BLaER1 treated with 17β-estradiol and CSF1 and Interleukin-3, amounts not matched to agents 10 nM and 100 nM (cell line): ENCODE results near the gene NFILZ.
A peak's percentile ranks its signal among the peaks of the same experiment; 100 is the strongest.

Experiments
- H3K27ac ChIP-seq, 11 experiments: shearing (Covaris generic); formaldehyde crosslinking; 2 replicates each; pipeline ENCODE4 v1.8.1; 2022
- H3K27me3 ChIP-seq, 11 experiments: shearing (Covaris generic); formaldehyde crosslinking; 2 replicates each; pipeline ENCODE4 v1.8.1; 2022
- H3K36me3 ChIP-seq, 11 experiments: shearing (Covaris generic); formaldehyde crosslinking; 2 replicates each; pipeline ENCODE4 v1.8.1; 2022
- H3K4me1 ChIP-seq, 10 experiments: shearing (Covaris generic); formaldehyde crosslinking; 2 replicates each; pipeline ENCODE4 v1.8.1; 2022
- H3K4me2 ChIP-seq, 11 experiments: shearing (Covaris generic); formaldehyde crosslinking; 2 replicates each; pipeline ENCODE4 v1.8.1; 2022
- H3K4me3 ChIP-seq, 10 experiments: shearing (Covaris generic); formaldehyde crosslinking; 2 replicates each; pipeline ENCODE4 v1.8.1; 2022
- H3K9ac ChIP-seq, 11 experiments: shearing (Covaris generic); formaldehyde crosslinking; 2 replicates each; pipeline ENCODE4 v1.8.1; 2022
- H3K9me3 ChIP-seq, 11 experiments: shearing (Covaris generic); formaldehyde crosslinking; replicated peaks in 1 of 11; 2 replicates each; pipeline ENCODE4 v1.8.1; 2022
- H4K20me1 ChIP-seq, 11 experiments: shearing (Covaris generic); formaldehyde crosslinking; 2 replicates each; pipeline ENCODE4 v1.8.1; 2022
- Cebpa-rat ChIP-seq, 11 experiments: shearing (Covaris generic); IDR thresholded peaks; 2 replicates each; pipeline ENCODE4 v1.8.1; 2022

The NFILZ gene, protein sequence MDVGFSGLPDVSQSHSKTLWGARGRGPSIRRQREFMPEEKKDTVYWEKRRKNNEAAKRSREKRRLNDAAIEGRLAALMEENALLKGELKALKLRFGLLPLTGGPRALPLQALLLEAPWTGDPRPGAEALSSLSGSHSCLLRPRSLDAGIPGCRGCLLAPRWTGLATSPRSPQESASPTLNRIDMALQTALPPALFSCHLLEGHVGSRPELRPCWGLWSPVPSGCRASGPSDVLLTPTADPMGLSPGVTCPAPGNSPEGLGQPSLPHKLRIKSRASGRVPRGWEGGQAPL

DNA sequence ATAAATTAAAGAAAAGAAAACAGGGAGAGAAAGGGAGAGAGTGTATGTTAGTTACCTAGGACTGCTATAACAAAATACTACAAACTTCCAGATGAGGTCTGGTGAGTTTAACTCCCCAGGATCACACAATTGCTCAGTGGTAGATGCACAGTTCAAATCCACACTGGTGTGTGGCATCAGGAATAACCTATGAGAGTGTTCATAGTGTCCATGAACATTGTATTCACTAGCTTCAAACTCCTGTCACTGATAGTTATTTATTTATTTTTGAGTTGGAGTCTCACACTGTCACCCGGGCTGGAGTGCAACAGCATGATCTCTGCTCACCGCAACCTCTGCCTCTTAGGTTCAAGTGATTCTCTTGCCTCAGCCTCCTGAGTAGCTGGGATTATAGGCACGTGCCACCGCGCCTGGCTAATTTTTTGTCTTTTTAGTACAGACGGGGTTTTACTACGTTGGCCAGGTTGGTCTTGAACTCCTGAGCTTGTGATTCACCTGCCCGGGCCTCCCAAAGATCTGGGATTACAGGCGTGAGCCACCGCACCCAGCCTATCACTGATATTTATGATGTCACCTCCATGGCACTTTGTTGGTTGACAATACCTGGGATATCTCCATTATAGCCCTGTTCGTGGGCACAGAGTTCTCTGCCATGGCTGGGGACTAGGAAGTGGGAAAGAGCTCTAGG is at the start of gene NFILZ:
Gene NFILZ, plus strand, starts transcription at position 638 of the 688 bp plus-strand sequence. CDS start 46,133 bp downstream, outside the sequence.
- Histone ChIP-seq H3K4me1 (peaks cover 0 to 12% (median 10%) of the 10 kb centered on the region in 10 experiments; a peak in 12 of 20 replicates), H3K27ac (no peak within 1 kb of the TSS), H4K20me1 (no peaks in the 10 kb centered on the region; a peak in 1 of 22 replicates), H3K9me3 (peaks cover 0 to 4% (median 0%) of the 10 kb centered on the region in 11 experiments; a peak in 2 of 22 replicates), H3K4me3 (no peak within 1 kb of the TSS), H3K36me3 (no peaks in the 10 kb centered on the region), H3K9ac (no peak within 1 kb of the TSS; a peak in 1 of 22 replicates), H3K27me3 (no peaks in the 10 kb centered on the region), H3K4me2 (no peak within 1 kb of the TSS; a peak in 1 of 22 replicates)
- TF ChIP-seq Cebpa-rat (IDR thresholded peaks at IDR 0.05), result no peak

DNA sequence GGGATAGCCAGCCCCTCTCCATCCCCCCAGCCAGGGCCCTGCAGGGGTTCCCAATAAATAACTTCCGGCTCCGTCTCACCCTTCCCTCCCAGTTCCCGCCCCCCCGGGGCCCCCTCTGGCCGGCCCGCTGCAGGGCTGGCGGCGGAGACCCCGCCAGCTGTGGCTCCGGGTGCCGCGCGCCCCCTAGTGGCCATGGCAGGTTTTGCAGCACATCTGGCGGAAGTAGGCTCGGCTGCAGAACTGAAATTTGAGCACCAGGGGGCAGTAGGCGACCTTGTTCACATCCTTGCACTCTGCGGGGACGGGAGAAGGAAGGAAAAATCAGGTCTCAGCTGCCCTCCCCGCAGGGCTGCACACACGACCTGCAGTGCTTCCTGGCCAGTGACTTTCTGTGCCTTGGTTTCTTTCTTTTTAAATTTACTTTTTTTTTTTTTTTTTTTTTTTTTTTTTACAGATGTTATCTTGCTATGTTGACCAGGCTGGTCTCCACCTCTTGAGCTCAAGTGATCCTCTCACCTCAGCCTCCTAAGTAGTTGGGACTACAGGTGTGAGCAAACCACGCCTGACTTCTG is 49.6 kb upstream of the NFILZ start:
- Histone ChIP-seq H3K4me2 (peak overlapping the region; percentile 58 to 99 (median 96)), H3K9ac (peak overlapping the region; percentile 48 to 65 (median 53); a peak in 17 of 22 replicates), H3K36me3 (peaks cover 17 to 46% (median 24%) of the 10 kb centered on the region in 11 experiments; a peak in 21 of 22 replicates), H3K27ac (peak overlapping the region in 10 of 11 experiments; percentile 42 to 73 (median 64); a peak in 18 of 22 replicates), H3K4me1 (peaks cover 38 to 54% (median 43%) of the 10 kb centered on the region in 10 experiments), H3K27me3 (peaks cover 0 to 7% (median 0%) of the 10 kb centered on the region in 11 experiments; a peak in 2 of 22 replicates), H3K9me3 (no peaks in the 10 kb centered on the region), H3K4me3 (peak overlapping the region in 2 of 10 experiments; percentile 33 to 34; a peak in 3 of 20 replicates), H4K20me1 (peaks cover 0 to 32% (median 3%) of the 10 kb centered on the region in 11 experiments; a peak in 7 of 22 replicates)
- TF ChIP-seq Cebpa-rat (IDR thresholded peaks at IDR 0.05), result no peak

DNA sequence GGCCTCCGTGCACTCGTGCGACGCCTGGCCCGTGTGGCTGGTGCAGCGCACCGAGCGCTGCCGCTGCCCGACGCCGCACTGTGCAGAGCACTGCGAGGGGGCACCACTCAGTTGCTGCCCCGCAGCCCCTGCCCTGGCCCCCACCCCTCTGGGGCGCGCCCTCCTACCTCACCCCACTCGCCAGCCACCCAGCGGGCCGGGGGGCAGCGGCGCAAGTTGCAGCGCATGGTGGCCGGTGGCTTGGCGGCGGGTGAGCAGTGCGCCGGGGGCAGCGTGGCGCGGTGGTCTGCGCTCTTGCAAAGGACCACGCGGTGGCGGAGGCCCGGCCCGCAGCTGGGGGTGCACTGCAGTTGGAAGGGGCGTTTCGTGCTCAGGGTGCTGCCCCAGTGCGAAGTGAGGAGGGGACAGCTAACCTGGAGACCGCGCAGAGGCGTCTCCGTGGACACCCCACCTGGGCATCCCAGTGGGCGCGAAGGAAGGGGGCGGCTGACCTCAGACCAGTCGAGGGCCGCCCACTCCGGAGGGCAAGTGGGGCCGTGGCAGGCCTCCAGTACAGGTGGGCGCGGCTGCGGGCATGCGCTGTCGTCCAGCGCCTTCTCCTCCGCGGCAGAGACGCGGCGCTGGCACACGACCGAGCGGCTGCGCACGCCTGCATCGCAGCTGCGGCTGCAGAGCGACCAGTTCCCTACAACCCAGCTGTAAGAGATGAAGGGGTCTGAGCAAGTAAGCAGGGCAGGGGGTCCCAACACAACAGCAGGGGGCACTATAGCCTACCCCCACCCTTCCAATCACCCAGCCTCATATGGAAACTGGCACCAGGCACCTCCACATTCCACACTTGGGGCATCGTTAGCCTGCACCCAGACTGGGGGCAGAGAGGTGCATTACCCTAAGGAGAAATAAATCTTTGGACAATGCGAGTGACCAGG is 45.2 kb upstream of the NFILZ start:
- no peak for TF ChIP-seq Cebpa-rat (IDR thresholded peaks at IDR 0.05)
- Histone ChIP-seq H3K4me1 (peaks cover 9 to 13% (median 11%) of the 10 kb centered on the region in 10 experiments; a peak in 17 of 20 replicates), H4K20me1 (peaks cover 0 to 22% (median 0%) of the 10 kb centered on the region in 11 experiments; a peak in 6 of 22 replicates), H3K27me3 (no peaks in the 10 kb centered on the region), H3K9ac (no peak overlapping the region), H3K4me3 (no peak overlapping the region), H3K9me3 (no peaks in the 10 kb centered on the region), H3K27ac (no peak overlapping the region), H3K36me3 (peaks cover 9 to 72% (median 30%) of the 10 kb centered on the region in 11 experiments; a peak in 20 of 22 replicates), H3K4me2 (no peak overlapping the region)

DNA sequence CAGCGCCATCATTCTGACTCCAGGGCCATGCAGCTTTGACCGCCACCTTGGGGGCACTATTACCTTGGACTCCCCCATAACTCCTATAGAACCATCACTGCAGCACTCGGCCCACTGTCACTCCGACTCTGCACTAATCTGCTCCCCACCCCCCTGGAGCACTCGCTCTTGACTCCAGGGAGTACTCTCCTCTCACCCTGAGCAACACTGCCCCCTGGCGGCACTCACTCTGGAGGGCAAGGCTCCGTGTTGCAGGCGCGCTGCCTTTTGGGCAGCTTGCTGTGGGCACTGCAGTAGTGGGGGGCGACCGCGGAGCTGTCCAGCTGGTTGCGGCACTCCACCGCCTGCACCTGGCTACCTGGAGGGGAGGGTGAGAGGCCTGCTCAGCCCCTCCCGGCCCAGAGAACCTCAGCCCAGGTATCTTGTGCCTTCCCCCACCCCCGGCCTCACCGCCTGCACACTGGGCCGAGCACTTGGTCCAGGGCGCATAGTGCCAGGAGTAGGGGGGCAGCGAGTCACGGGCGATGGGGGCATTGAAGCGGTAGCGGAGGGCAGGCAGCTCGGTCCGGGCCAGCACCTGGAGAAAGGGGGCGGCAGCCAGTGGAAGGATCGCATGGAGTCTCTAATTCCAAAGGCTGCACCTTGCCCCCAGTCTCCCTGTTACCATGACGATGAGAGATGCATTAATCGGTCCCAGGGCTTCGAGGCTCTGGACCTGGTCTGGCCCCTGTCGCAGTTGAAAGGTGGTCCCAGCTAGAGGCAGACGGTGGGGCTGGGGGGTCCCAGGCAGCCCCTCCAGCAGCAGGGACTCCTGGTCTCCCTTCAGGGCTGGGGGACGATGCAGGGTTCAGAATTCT is 44.3 kb upstream of the NFILZ start:
- TF ChIP-seq Cebpa-rat (IDR thresholded peaks at IDR 0.05), result no peak
- peaks cover 9 to 72% (median 30%) of the 10 kb centered on the region in 11 experiments; a peak in 20 of 22 replicates for H3K36me3 ChIP-seq
- peaks cover 0 to 22% (median 0%) of the 10 kb centered on the region in 11 experiments; a peak in 6 of 22 replicates for H4K20me1 ChIP-seq
- no peaks in the 10 kb centered on the region for H3K27me3 ChIP-seq
- H3K27ac ChIP-seq, result no peak overlapping the region
- peaks cover 2 to 9% (median 4%) of the 10 kb centered on the region in 10 experiments; a peak in 18 of 20 replicates for H3K4me1 ChIP-seq
- H3K9ac ChIP-seq, result no peak overlapping the region
- no peak overlapping the region for H3K4me3 ChIP-seq
- no peaks in the 10 kb centered on the region for H3K9me3 ChIP-seq
- H3K4me2 ChIP-seq, result no peak overlapping the region

DNA sequence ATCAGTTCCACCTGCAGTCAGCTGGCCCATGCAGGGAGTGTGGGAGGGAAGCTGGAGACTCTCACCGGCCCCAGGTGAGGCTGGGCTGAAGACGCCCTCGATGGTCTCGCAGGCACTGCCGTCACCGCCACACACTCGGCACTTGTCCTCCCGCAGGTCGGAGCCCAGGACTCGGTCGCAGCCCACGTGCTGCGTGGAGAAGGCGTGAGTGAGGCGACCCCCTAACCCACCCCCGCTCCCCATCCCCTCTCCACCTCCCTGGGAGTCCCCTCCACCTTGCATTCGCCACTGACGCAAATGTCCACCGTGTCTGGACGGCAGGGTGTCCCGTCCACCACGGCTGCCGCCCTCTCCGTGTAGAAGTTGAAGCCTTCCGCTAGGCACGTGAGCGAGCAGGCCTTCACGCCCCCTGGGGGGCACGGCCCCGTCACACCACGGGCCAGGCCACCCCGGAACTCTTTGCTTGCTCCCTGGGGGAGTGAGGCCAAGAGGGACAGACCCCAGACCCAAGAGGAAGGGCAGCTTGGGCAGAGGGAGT is 41.2 kb upstream of the NFILZ start:
- Histone ChIP-seq H3K27me3 (no peaks in the 10 kb centered on the region), H4K20me1 (peaks cover 0 to 29% (median 4%) of the 10 kb centered on the region in 11 experiments; a peak in 9 of 22 replicates), H3K4me1 (peaks cover 0 to 26% (median 19%) of the 10 kb centered on the region in 10 experiments; a peak in 16 of 20 replicates), H3K4me2 (no peak overlapping the region), H3K9ac (no peak overlapping the region), H3K9me3 (peaks cover 9 to 21% (median 16%) of the 10 kb centered on the region in 11 experiments; a peak in 21 of 22 replicates), H3K36me3 (peaks cover 18 to 65% (median 34%) of the 10 kb centered on the region in 11 experiments; a peak in 21 of 22 replicates), H3K27ac (no peak overlapping the region), H3K4me3 (no peak overlapping the region)
- TF ChIP-seq Cebpa-rat (IDR thresholded peaks at IDR 0.05), result no peak

DNA sequence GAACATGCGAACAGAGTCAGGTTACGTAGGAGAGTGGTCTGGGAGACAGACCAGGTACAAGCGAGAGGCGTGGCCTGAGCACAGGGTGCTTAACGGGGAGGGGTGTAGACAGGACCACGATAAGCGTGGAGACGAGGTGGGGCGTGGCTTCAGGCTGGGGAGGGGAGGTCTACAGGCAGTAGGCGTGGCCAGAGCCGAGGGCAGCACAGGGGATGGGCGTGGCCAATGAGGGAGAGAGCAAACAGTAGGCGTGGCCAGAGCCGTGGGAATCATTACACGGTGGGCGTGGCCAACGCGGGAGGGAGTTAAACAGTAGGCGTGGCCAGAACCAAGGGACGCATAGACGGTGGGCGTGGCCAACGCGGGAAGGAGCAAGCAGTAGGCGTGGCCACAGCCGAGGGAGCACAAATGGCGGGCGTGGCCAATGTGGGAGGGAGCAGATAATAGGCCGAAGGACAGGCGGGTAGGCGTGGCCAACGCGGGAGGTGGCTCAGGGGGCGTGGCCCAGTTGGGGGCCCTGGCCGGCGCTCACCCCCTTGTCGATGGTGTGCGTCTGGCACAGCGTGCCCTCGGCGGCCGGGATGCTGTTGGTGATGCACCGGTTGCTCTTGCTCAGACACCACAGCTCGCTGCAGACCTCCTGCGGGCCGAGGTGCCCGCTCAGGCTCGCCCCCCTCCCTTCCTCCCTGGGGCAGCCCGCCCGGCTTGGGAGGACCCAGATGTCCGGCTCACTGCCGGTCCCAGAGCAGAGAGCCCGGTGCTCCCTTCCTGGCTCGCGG is 38.0 kb upstream of the NFILZ start:
- no peak for TF ChIP-seq Cebpa-rat (IDR thresholded peaks at IDR 0.05)
- Histone ChIP-seq H3K27me3 (no peaks in the 10 kb centered on the region), H3K4me1 (peaks cover 12 to 54% (median 45%) of the 10 kb centered on the region in 10 experiments), H4K20me1 (peaks cover 0 to 26% (median 11%) of the 10 kb centered on the region in 11 experiments; a peak in 12 of 22 replicates), H3K9ac (no peak overlapping the region), H3K9me3 (peaks cover 10 to 32% (median 19%) of the 10 kb centered on the region in 11 experiments; a peak in 21 of 22 replicates), H3K36me3 (peaks cover 13 to 62% (median 30%) of the 10 kb centered on the region in 11 experiments; a peak in 19 of 22 replicates), H3K27ac (no peak overlapping the region), H3K4me3 (no peak overlapping the region), H3K4me2 (peak overlapping the region in 10 of 11 experiments; percentile 26 to 73 (median 58); a peak in 18 of 22 replicates)
